Activated T-cell treated with anti-CD3 and anti-CD28 coated beads, Interleukin-2, amount 50 U/mL, for 48 hours (primary cell): Measurements from ENCODE around the gene CSNK1G1.
"Not testable (repeated sequence)": the region's sequence is repeated elsewhere in the genome, so short reads cannot be mapped to it uniquely, and the experiment has no call there.

Source experiments
- DNase-seq, 2 experiments: peaks; one replicate each; pipeline ENCODE4 v3.0.0-alpha.2; 2020

CSNK1G1 gene

GRCh38 chr15:64233299-64233698 lies 122.7 kb downstream of the CSNK1G1 start:
- no peak for DNase-seq

GRCh38 chr15:64232400-64232799 lies 123.6 kb downstream of the CSNK1G1 start:
- no peak for DNase-seq

GRCh38 chr15:64229129-64229724 lies 126.7 kb downstream of the CSNK1G1 start:
- no peak for DNase-seq

- DNase-seq = no peak
These were observed 130.2 kb downstream of the CSNK1G1 start for GRCh38 chr15:64225804-64226203.

GRCh38 chr15:64224511-64224910 lies 131.5 kb downstream of the CSNK1G1 start:
- DNase-seq = no peak

- no peak for DNase-seq
These were observed 132.1 kb downstream of the CSNK1G1 start for GRCh38 chr15:64223882-64224281.

- no peak for DNase-seq
These were observed 133.2 kb downstream of the CSNK1G1 start for GRCh38 chr15:64222573-64223366.

GRCh38 chr15:64221911-64222310 lies 134.1 kb downstream of the CSNK1G1 start:
- not testable (repeated sequence) for DNase-seq

- not testable (repeated sequence) for DNase-seq
These were observed 138.6 kb downstream of the CSNK1G1 start for GRCh38 chr15:64217429-64217750.

GRCh38 chr15:64216730-64217428 lies 139.1 kb downstream of the CSNK1G1 start:
- DNase-seq = no peak

- no peak for DNase-seq
These were observed 139.8 kb downstream of the CSNK1G1 start for GRCh38 chr15:64216196-64216595.

GRCh38 chr15:64213646-64214045 lies 142.3 kb downstream of the CSNK1G1 start:
- DNase-seq = no peak

- no peak for DNase-seq
These were observed 144.3 kb downstream of the CSNK1G1 start for GRCh38 chr15:64211696-64212095.

GRCh38 chr15:64210371-64210770 lies 145.6 kb downstream of the CSNK1G1 start:
- no peak for DNase-seq

GRCh38 chr15:64209680-64210334 lies 146.2 kb downstream of the CSNK1G1 start:
- DNase-seq = no peak

- no peak for DNase-seq
These were observed 150.8 kb downstream of the CSNK1G1 start for GRCh38 chr15:64205202-64205601.

- no peak for DNase-seq
These were observed 158.5 kb downstream of the CSNK1G1 start for GRCh38 chr15:64197425-64197824.

- no peak for DNase-seq
These were observed 162.0 kb downstream of the CSNK1G1 start for GRCh38 chr15:64193971-64194370.

- no peak for DNase-seq
These were observed 163.8 kb downstream of the CSNK1G1 start for GRCh38 chr15:64191971-64192830.

GRCh38 chr15:64187396-64188191 lies 168.4 kb downstream of the CSNK1G1 start:
- no peak for DNase-seq

GRCh38 chr15:64185146-64185911 lies 170.6 kb downstream of the CSNK1G1 start:
- no peak for DNase-seq
